Renal pelvis (tissue), 3 donors: ENCODE data around the gene USP44. TPM values are rescaled to one million over a fixed set of nuclear protein-coding genes. Genes with fewer than 3 reads are reported as not detected.

Source experiments
- polyA plus RNA-seq, 3 donors: library from polyadenylated mRNA; unstranded; fragments of 120-200 nt; gene quantifications; one replicate each; pipeline ENCODE4 v1.2.1, GENCODE V29; 2013; ENCODE audit not compliant: insufficient read length in 3 of 3

The USP44 gene
- polyA plus RNA-seq, 3 donors = 1.4 to 2.9 (median 2.2) TPM

Other genes starting within 250 kb of the USP44 start
- gene METAP2, start 77.3 kb downstream of the USP44 start, polyA plus RNA-seq = 100 to 1,000 TPM; 102 to 135 (median 123) TPM
- gene NTN4, start 239.3 kb upstream of the USP44 start, polyA plus RNA-seq = 100 to 1,000 TPM in 1 of 3 donors, 10 to 100 TPM in 2; 82.5 to 126 (median 95.5) TPM